Mucosa of descending colon (tissue), 3 donors: ENCODE data around the gene DOCK4. TPM values are rescaled to one million over a fixed set of nuclear protein-coding genes. Genes with fewer than 3 reads are reported as not detected.

Experiments used
- ATAC-seq: fragments of 200-7000 bp; cut with Tn5 transposase; one replicate; pipeline ENCODE4 v1.9.1; 2020; ENCODE audit warnings: mild to moderate bottlenecking, moderate library complexity
- DNase-seq, 3 donors: peaks; one replicate each; pipeline ENCODE4 v3.0.0-alpha.2; 2020
- H3K36me3 ChIP-seq: fragments of 200-600 bp; one replicate; pipeline ENCODE4 v1.8.0; 2021; ENCODE audit warnings: low read depth, mild to moderate bottlenecking
- H3K4me1 ChIP-seq: fragments of 200-600 bp; one replicate; pipeline ENCODE4 v1.8.0; 2021; ENCODE audit warnings: low read depth, mild to moderate bottlenecking
- H3K4me3 ChIP-seq: fragments of 200-600 bp; one replicate; pipeline ENCODE4 v1.8.0; 2021; ENCODE audit warnings: mild to moderate bottlenecking
- H3K9me3 ChIP-seq: fragments of 200-600 bp; one replicate; pipeline ENCODE4 v1.8.0; 2021; ENCODE audit warnings: mild to moderate bottlenecking
- CTCF ChIP-seq: fragments of 200-600 bp; IDR thresholded peaks from one replicate; pipeline ENCODE4 v1.8.0; 2022; ENCODE audit warnings: antibody characterized with exemption, mild to moderate bottlenecking
- intact Hi-C, 2 donors: fragments of 100-400 bp; cut with DNase I in 1 of 2; cut with micrococcal nuclease in 1 of 2; formaldehyde crosslinking; loops; one replicate each; pipeline versions ENCODE4 v1.11.0 to v1.11.1; 2022; cut with DNase I, micrococcal nuclease
- total RNA-seq, 3 donors: library from RNA; stranded (reverse); fragmentation: NEBNext Ultra II Directional in 2 of 3; extraction: Animal tissue kit (Norgen Biotek cat#: 25700) in 2 of 3; gene quantifications; one replicate each; pipeline versions ENCODE4 v1.2.1 to v1.2.4, GENCODE V29; 2021 to 2023
- donor health status: DM: no; HTN: no; CAD: no; lungs with moderate emphysema.
- donor health status: DM: no; HTN: no; CAD: no.
- donor health status: DM: no; HTN: yes; CAD: no.

The DOCK4 gene
- total RNA-seq, 3 donors from 2014 or later, result 9.2 to 18.4 (median 12.7) TPM

- Histone ChIP-seq H3K4me3 (no peak overlapping the region), H3K9me3 (no peaks in the 10 kb centered on the region)
- intact Hi-C loops, result no loop called here
Measured at GRCh38 chr7:111929264-111929663, 276.9 kb downstream of the DOCK4 start.

GRCh38 chr7:111927353-111928019 is 278.7 kb downstream of the DOCK4 start:
- H3K4me3 ChIP-seq, result no peak overlapping the region
- no peaks in the 10 kb centered on the region for H3K4me1 ChIP-seq
- no peak for DNase-seq
- intact Hi-C loops, result no loop called here
- TF ChIP-seq CTCF, result no peak
- H3K9me3 ChIP-seq, result no peaks in the 10 kb centered on the region
- H3K36me3 ChIP-seq, result no peaks in the 10 kb centered on the region
- no peak for ATAC-seq

More at GRCh38 chr7:111929264-111929663, 276.9 kb downstream of the DOCK4 start:
- no peak for TF ChIP-seq CTCF
- H3K36me3 ChIP-seq, result no peaks in the 10 kb centered on the region
- DNase-seq (no peak), ATAC-seq (no peak)
- no peaks in the 10 kb centered on the region for H3K4me1 ChIP-seq

- no peak for TF ChIP-seq CTCF
- ATAC-seq (no peak), DNase-seq (no peak)
- Histone ChIP-seq H3K36me3 (no peaks in the 10 kb centered on the region), H3K4me1 (no peaks in the 10 kb centered on the region), H3K9me3 (no peaks in the 10 kb centered on the region), H3K4me3 (no peak overlapping the region)
- intact Hi-C loops, result no loop called here
Measured at GRCh38 chr7:111920329-111920728, 285.9 kb downstream of the DOCK4 start.

- H3K36me3 ChIP-seq, result no peaks in the 10 kb centered on the region
- no peak for TF ChIP-seq CTCF
Measured at GRCh38 chr7:111919631-111920179, 286.5 kb downstream of the DOCK4 start.

GRCh38 chr7:111919164-111919563 is 287.0 kb downstream of the DOCK4 start:
- no peaks in the 10 kb centered on the region for H3K9me3 ChIP-seq
- H3K4me1 ChIP-seq, result no peaks in the 10 kb centered on the region
- H3K4me3 ChIP-seq, result no peak overlapping the region
- no peak for DNase-seq
- TF ChIP-seq CTCF, result no peak
- no peaks in the 10 kb centered on the region for H3K36me3 ChIP-seq
- intact Hi-C loops, result no loop called here
- ATAC-seq, result no peak

More at GRCh38 chr7:111919631-111920179, 286.5 kb downstream of the DOCK4 start:
- no peak for DNase-seq
- no peaks in the 10 kb centered on the region for H3K4me1 ChIP-seq
- intact Hi-C loops, result no loop called here
- no peak for ATAC-seq
- no peak overlapping the region for H3K4me3 ChIP-seq
- H3K9me3 ChIP-seq, result no peaks in the 10 kb centered on the region
